GM19395 (cell line): ENCODE results near the gene PFKM.
"Not testable (repeated sequence)": the region's sequence is repeated elsewhere in the genome, so short reads cannot be mapped to it uniquely, and the experiment has no call there.

Experiments used
- ATAC-seq: cut with Tn5 transposase; IDR thresholded peaks from one replicate; pipeline ENCODE4 v1.9.1; 2021; ENCODE audit warnings: mild to moderate bottlenecking, moderate library complexity; ENCODE audit not compliant: unreplicated experiment

Gene PFKM

GRCh38 chr12:48110691-48111311 lies 8.4 kb upstream of the PFKM start:
- no peak for ATAC-seq

- not testable (repeated sequence) for ATAC-seq
Observed at GRCh38 chr12:48111312-48111693, 7.9 kb upstream of the PFKM start.

GRCh38 chr12:48115957-48116356 lies 3.2 kb upstream of the PFKM start:
- no peak for ATAC-seq

GRCh38 chr12:48118284-48118871 lies 786 bp upstream of the PFKM start:
- ATAC-seq: no peak

GRCh38 chr12:48119834-48120195 lies 651 bp downstream of the PFKM start:
- ATAC-seq: peak; percentile 1

GRCh38 chr12:48121522-48121921 lies 2.4 kb downstream of the PFKM start:
- no peak for ATAC-seq

- ATAC-seq: no peak
Observed at GRCh38 chr12:48122065-48122834, 3.1 kb downstream of the PFKM start.

GRCh38 chr12:48123169-48123568 lies 4.0 kb downstream of the PFKM start:
- no peak for ATAC-seq

- ATAC-seq: not testable (repeated sequence)
Observed at GRCh38 chr12:48125542-48125941, 6.4 kb downstream of the PFKM start.

- no peak for ATAC-seq
Observed at GRCh38 chr12:48125985-48126384, 6.8 kb downstream of the PFKM start.

- ATAC-seq: no peak
Observed at GRCh38 chr12:48126953-48127630, 7.9 kb downstream of the PFKM start.

GRCh38 chr12:48128800-48129199 lies 9.6 kb downstream of the PFKM start:
- no peak for ATAC-seq

GRCh38 chr12:48129376-48129775 lies 10.2 kb downstream of the PFKM start:
- ATAC-seq: no peak

- no peak for ATAC-seq
Observed at GRCh38 chr12:48131517-48131916, 12.4 kb downstream of the PFKM start.

- ATAC-seq: no peak
Observed at GRCh38 chr12:48132826-48133225, 13.7 kb downstream of the PFKM start.

- no peak for ATAC-seq
Observed at GRCh38 chr12:48135027-48135426, 15.9 kb downstream of the PFKM start.

- ATAC-seq: no peak
Observed at GRCh38 chr12:48142818-48143674, 23.9 kb downstream of the PFKM start.

- no peak for ATAC-seq
Observed at GRCh38 chr12:48143898-48144297, 24.7 kb downstream of the PFKM start.

- ATAC-seq: no peak
Observed at GRCh38 chr12:48145981-48146380, 26.8 kb downstream of the PFKM start.

GRCh38 chr12:48151103-48151771 lies 32.1 kb downstream of the PFKM start:
- no peak for ATAC-seq
